ENCODE data around the gene ESR2.
"Not testable (repeated sequence)": the region's sequence is repeated elsewhere in the genome, so short reads cannot be mapped to it uniquely, and the experiment has no call there.

Gene ESR2

GRCh38 chr14:64123241-64123822 is 170.8 kb downstream of the ESR2 start:
- no peak for DNase-seq

GRCh38 chr14:64119980-64120379 is 174.2 kb downstream of the ESR2 start:
- DNase-seq: no peak

GRCh38 chr14:64119500-64119899 is 174.7 kb downstream of the ESR2 start:
- DNase-seq: no peak

- no peak for DNase-seq
These were observed 175.3 kb downstream of the ESR2 start for GRCh38 chr14:64118892-64119291.

GRCh38 chr14:64118403-64118742 is 175.8 kb downstream of the ESR2 start:
- DNase-seq: not testable (repeated sequence)

- DNase-seq: no peak
These were observed 176.3 kb downstream of the ESR2 start for GRCh38 chr14:64117671-64118402.

GRCh38 chr14:64115401-64115800 is 178.8 kb downstream of the ESR2 start:
- DNase-seq: no peak

GRCh38 chr14:64114796-64115195 is 179.4 kb downstream of the ESR2 start:
- no peak for DNase-seq

DNA sequence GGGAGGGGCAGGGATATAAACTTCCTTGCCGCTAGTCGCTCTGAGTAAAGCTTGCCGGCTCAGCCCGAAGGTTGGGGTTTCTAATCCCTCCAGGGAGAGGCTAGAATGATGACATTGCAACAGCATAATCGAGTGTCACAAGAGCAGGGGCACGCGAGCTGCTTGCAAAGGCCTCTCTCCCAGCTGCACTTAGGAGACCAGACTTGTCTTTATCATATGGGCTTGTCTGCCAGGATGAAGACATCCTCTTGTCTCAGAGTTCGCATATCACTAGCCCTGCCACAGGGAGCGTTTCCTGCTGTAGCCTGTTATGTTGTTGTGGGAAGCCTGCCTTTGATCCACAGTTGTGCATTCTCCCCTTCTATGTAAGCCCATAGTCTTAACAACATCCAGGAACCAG is 180.0 kb downstream of the ESR2 start:
- no peak for DNase-seq

DNA sequence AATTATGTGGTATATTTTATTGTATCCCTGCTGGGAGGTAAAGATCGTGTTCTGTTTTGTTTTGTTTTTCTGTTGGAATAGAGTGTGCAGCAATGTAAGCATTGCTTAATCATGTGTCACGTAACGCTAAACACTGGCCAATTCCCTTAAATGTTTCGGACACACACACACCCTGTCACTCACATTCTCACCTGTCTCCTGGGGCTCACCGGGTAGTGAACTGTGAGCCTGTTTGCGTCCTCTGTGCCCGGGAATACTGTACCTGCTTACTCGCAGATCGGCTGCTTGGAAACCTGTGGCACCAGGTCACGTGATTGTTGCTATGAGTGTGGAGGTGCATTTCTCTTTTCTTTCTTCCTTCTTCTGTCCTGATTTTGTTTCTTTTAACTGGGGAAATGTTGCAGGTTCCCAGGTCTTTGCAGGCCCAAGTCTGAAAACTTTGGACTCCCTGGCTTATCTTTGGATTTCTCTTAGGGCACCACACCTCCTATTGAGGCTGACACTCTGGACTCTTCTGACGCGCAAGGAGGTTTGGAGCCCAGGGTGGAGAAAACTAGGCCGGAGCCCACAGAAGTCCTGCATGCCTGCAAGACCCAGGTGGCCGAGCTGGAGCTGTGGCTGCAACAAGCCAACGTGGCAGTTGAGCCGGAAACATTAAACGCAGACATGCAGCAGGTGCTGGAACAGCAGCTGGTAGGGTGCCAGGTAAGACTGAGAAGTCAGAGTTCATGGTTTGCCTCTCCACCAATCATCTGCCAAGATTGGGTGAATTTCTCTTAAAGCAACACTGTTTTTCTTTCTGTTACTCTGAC is 181.1 kb downstream of the ESR2 start:
- DNase-seq: no peak

DNA sequence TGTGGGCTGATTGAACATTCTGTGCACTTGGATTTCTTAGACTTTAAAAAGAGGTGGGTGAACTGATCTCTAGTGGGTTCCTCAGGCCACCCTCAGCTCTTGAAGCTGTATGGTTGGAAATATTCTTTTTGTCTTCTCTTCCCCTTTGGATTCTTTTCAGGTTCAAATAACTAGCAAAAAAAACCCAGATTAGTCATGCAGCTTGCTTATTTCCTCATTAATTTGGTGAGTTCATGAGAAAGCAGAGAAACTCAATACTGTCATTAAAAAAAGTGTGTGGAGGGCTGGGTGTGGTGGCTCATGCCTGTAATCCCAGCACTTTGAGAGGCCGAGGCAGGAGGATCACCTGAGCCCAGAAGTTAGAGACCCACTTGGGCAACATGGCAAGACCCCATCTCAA is 183.4 kb downstream of the ESR2 start:
- no peak for DNase-seq

DNA sequence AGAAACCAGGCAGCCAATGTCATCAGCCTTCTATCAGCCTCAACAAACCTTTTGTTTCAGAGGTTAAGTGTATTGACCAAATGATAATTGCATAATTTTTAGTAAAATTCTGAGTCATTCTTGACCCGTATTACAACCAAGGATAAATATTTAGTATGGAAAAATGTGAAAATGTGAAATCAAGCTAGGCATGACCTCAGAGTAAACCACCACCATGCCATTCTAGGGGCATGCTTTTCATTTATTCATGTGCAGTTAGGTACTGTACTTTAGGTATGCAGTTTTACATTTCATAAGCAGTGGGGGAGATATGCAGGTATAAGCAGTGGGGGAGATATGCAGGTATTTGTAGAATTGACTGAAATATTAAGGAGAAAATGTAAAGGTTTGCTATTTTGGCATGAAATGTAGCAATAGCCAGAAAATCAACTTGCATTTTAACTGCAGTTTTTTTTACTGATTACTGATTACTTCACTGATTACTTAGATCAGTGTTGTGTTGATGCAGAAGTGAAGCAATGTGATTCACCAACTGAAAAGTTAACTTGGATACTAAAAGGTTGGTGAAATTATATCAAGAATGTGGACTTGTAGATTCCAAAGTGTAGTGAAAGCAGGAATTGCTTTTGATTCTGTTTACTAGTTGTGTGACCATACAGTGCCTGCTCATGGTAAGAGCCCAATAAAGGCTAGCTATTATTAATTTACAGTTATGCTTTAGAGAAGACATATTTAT is 184.2 kb downstream of the ESR2 start:
- no peak for DNase-seq

DNA sequence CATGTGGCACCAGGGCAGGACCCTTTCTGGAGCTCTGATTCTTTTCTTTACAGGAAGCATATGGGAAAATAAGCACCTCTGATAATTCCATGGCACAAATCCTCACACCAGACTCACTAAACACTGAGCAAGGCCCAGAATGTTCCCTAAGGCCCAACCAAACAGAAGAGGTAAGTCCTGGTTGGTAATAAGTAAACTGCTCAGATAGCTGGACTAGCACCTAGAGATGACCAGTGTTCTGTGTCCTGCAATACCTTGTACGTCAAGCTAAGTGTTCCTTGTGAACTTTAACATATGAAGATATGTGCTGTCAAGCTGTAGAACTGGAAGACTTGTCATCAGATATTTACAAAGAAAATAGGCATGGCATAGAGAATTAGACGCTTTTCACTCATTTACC is 186.7 kb downstream of the ESR2 start:
- DNase-seq: no peak

GRCh38 chr14:64098120-64098519 is 196.1 kb downstream of the ESR2 start:
- no peak for DNase-seq

DNA sequence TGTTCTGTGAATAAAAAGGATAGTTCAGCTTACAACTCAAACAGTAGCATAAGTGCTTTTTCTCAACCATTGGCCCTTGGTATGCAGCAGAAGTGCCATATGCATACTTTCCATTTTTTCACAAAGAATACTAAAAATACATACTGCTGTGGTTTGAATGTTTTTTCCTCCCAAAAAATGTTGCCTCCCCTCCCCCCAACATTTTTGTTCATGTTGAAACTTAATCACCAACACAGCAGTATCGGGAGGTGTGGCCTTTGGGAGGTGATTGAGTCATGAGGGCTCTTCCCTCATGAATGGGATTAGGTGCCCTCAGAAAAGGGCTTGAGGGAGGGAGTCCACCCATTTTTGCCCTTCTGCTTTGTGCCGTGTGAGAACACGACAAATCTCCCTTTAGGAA is 198.6 kb downstream of the ESR2 start:
- no peak for DNase-seq

DNA sequence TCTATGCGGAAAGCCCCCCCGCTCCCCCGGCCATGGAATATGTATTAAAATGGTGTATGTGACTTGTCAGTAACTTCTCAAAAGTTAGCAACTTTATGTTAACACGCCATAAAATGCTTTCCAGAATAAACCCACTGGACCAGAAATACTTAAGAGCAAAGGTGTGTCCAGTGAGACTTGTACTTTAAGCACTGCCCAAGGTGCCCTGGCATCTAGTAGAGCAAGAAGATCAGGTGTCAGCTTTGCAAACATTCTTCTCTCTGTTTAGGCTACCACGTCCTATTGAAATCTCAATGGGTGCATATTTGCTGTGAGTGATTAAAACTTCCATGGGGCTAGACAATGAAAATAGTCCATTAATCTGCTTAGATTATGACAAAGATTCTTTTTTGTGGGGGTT is 201.2 kb downstream of the ESR2 start:
- no peak for DNase-seq

- no peak for DNase-seq
These were observed 201.8 kb downstream of the ESR2 start for GRCh38 chr14:64092338-64092737.

- no peak for DNase-seq
These were observed 203.0 kb downstream of the ESR2 start for GRCh38 chr14:64091217-64091616.

DNA sequence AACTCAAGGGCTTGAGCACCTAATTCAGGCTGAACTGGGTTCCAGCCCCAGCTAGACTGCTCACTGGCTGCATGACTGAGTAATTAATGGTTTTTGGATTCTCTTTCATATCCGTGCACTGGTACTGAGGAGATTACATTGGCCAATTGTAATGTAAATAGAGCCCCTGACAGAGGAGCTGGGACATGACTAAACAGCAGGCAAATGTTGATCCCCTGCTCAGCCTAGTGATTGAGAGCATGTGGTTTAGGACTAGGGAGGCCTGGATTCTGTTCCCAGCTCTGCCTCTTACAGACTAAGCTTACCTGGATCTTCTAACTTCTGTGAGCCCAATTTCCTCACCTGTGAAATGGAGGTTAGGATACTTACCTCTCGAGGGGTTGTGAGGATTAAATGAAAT is 204.3 kb downstream of the ESR2 start:
- no peak for DNase-seq

GRCh38 chr14:64088647-64088964 is 205.6 kb downstream of the ESR2 start:
- no peak for DNase-seq

GRCh38 chr14:64082837-64083236 is 211.3 kb downstream of the ESR2 start:
- no peak for DNase-seq

- DNase-seq: no peak
These were observed 212.9 kb downstream of the ESR2 start for GRCh38 chr14:64081174-64081746.

DNA sequence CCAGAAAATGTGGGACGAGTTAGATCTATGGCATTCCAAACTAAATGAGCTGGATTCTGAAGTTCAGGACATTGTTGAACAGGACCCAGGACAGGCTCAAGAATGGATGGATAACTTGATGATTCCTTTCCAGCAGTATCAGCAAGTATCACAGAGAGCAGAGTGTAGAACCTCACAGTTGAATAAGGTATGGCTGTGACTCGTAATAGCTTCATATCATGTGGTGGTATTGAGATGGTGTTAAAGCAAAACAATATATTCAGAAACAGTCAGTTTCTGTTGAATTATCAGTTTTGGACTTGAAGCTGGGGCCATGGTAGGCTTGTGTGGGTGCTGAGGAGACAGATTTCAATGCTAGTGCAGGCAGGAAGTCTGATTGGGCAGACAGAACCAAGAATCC is 213.7 kb downstream of the ESR2 start:
- no peak for DNase-seq

Measured in T-helper 1 cell (primary cell).